ENCODE data around the gene HBM.

GRCh38 chr16:155031-155398 lies 10.8 kb upstream of the HBM start:
- TF ChIP-seq EZH2phosphoT487 (IDR thresholded peaks at IDR 0.05; ENCODE audit: borderline replicate concordance, low read length), result no peak
- no peak for TF ChIP-seq CTCF (IDR thresholded peaks at IDR 0.05; ENCODE audit: low read depth, low read length, poor library complexity, severe bottlenecking)
